Fibroblast of pulmonary artery (primary cell): ENCODE data around the gene NUDT1.

Experiments
- DNase-seq: peaks from one replicate; pipeline ENCODE4 v3.0.0-alpha.2; 2010; ENCODE audit warnings: low read depth
- H3K4me3 ChIP-seq: replicated peaks from 2 replicates; pipeline ENCODE4 v1.5.1; 2011; ENCODE audit warnings: low read depth, mild to moderate bottlenecking, control low read depth, low read length, moderate library complexity
- CTCF ChIP-seq: IDR thresholded peaks from 2 replicates; pipeline ENCODE4 v1.5.1; 2011; ENCODE audit warnings: mild to moderate bottlenecking, control low read depth, low read length, inconsistent platforms; ENCODE audit errors: missing control alignments

Gene NUDT1

GRCh38 chr7:2287745-2288144 is 45.7 kb downstream of the NUDT1 start:
- no peak overlapping the region for H3K4me3 ChIP-seq
- no peak for TF ChIP-seq CTCF
- DNase-seq, result no peak

- DNase-seq, result no peak
- no peak overlapping the region for H3K4me3 ChIP-seq
- no peak for TF ChIP-seq CTCF
Observed at GRCh38 chr7:2288503-2288902, 46.5 kb downstream of the NUDT1 start.

GRCh38 chr7:2289111-2289586 is 47.1 kb downstream of the NUDT1 start:
- no peak for DNase-seq
- no peak overlapping the region for H3K4me3 ChIP-seq
- TF ChIP-seq CTCF, result no peak

GRCh38 chr7:2289621-2290020 is 47.6 kb downstream of the NUDT1 start:
- no peak overlapping the region for H3K4me3 ChIP-seq
- TF ChIP-seq CTCF, result no peak
- DNase-seq, result no peak

- no peak for TF ChIP-seq CTCF
- DNase-seq, result no peak
Observed at GRCh38 chr7:2290877-2291276, 48.9 kb downstream of the NUDT1 start.

GRCh38 chr7:2295936-2296620 is 54.1 kb downstream of the NUDT1 start:
- H3K4me3 ChIP-seq, result no peak overlapping the region
- no peak for TF ChIP-seq CTCF
- DNase-seq, result no peak

More at GRCh38 chr7:2290877-2291276, 48.9 kb downstream of the NUDT1 start:
- H3K4me3 ChIP-seq, result no peak overlapping the region

- no peak for TF ChIP-seq CTCF
- no peak overlapping the region for H3K4me3 ChIP-seq
- DNase-seq, result no peak
Observed at GRCh38 chr7:2296832-2297231, 54.8 kb downstream of the NUDT1 start.
